Natural killer cell (primary cell): Measurements from ENCODE around the gene CORO7. TPM values are rescaled to one million over a fixed set of nuclear protein-coding genes. Genes with fewer than 3 reads are reported as not detected.

Source experiments
- ATAC-seq, 3 donors: fragments of 150-1000 bp in 2 of 3; fragments of 200-7000 bp in 1 of 3; cut with Tn5 transposase; 1 replicate in 1 of 3; 2 replicates in 2 of 3; pipeline ENCODE4 v1.10.0; 2021; ENCODE audit warnings: mild to moderate bottlenecking in 2 of 3, moderate library complexity in 2 of 3
- DNase-seq, 2 donors: peaks; one replicate each; pipeline versions ENCODE4 v3.0.0 to v3.0.0-alpha.2; 2013 to 2021; ENCODE audit warnings: mixed read lengths in 1 of 2
- H3K27ac ChIP-seq: one replicate; pipeline ENCODE4 v1.5.1; 2013; ENCODE audit warnings: mild to moderate bottlenecking, low read length
- H3K27me3 ChIP-seq: one replicate; pipeline ENCODE4 v1.6.1; 2013; ENCODE audit warnings: low read length; ENCODE audit not compliant: control insufficient read depth, insufficient read depth
- H3K36me3 ChIP-seq: one replicate; pipeline ENCODE4 v1.6.1; 2013; ENCODE audit warnings: low read length; ENCODE audit not compliant: control insufficient read depth, insufficient read depth
- H3K4me1 ChIP-seq: one replicate; pipeline ENCODE4 v1.6.1; 2013; ENCODE audit warnings: low read length; ENCODE audit not compliant: control insufficient read depth, insufficient read depth
- H3K4me3 ChIP-seq: one replicate; pipeline ENCODE4 v1.5.1; 2013; ENCODE audit warnings: low read length
- H3K9me3 ChIP-seq: one replicate; pipeline ENCODE4 v1.6.1; 2013; ENCODE audit warnings: low read length; ENCODE audit not compliant: control insufficient read depth, insufficient read depth
- H3K27ac Mint-ChIP-seq, 2 donors: one replicate each; pipeline ENCODE4 v1.8.0; 2022; ENCODE audit warnings: mild to moderate bottlenecking in 2 of 2, mixed read lengths in 2 of 2, moderate library complexity in 1 of 2
- H3K27me3 Mint-ChIP-seq, 2 donors: one replicate each; pipeline ENCODE4 v1.8.0; 2022; ENCODE audit warnings: low read depth in 2 of 2, mixed read lengths in 2 of 2
- H3K36me3 Mint-ChIP-seq: one replicate; pipeline ENCODE4 v1.8.0; 2022; ENCODE audit warnings: mixed read lengths
- H3K4me1 Mint-ChIP-seq, 2 donors: one replicate each; pipeline ENCODE4 v1.8.0; 2022; ENCODE audit warnings: mixed read lengths in 2 of 2
- H3K4me3 Mint-ChIP-seq: one replicate; pipeline ENCODE4 v1.8.0; 2022; ENCODE audit warnings: mild to moderate bottlenecking, moderate library complexity, mixed read lengths
- H3K9me3 Mint-ChIP-seq, 2 donors: one replicate each; pipeline ENCODE4 v1.8.0; 2022; ENCODE audit warnings: mixed read lengths in 2 of 2
- WGBS: methylation state at CpG from one replicate; pipeline ENCODE4 v1.1.7; 2013; ENCODE audit warnings: missing lambda C conversion rate; ENCODE audit not compliant: insufficient coverage; 5-methylcytosine and 5-hydroxymethylcytosine counted together
- intact Hi-C: fragments of 100-400 bp; cut with micrococcal nuclease; formaldehyde crosslinking; loops from one replicate; pipeline ENCODE4 v1.14.2; 2022
- total RNA-seq, 4 donors: library from RNA; stranded (reverse); fragments of 120-200 nt in 1 of 4; gene quantifications; one replicate each; pipeline versions ENCODE4 v1.2.3 to v1.2.4, GENCODE V29; 2013 to 2022
- TF ChIP-seq, protein P1 (sequence below): fragments of 200-600 bp; IDR thresholded peaks from one replicate; pipeline ENCODE4 v1.8.0; 2022; ENCODE audit warnings: antibody characterized with exemption

CORO7 gene
- total RNA-seq, 3 donors from 2014 or later (not counting 1 experiment from before 2014, with no cell fraction given) = 335 to 425 (median 415) TPM

DNA sequence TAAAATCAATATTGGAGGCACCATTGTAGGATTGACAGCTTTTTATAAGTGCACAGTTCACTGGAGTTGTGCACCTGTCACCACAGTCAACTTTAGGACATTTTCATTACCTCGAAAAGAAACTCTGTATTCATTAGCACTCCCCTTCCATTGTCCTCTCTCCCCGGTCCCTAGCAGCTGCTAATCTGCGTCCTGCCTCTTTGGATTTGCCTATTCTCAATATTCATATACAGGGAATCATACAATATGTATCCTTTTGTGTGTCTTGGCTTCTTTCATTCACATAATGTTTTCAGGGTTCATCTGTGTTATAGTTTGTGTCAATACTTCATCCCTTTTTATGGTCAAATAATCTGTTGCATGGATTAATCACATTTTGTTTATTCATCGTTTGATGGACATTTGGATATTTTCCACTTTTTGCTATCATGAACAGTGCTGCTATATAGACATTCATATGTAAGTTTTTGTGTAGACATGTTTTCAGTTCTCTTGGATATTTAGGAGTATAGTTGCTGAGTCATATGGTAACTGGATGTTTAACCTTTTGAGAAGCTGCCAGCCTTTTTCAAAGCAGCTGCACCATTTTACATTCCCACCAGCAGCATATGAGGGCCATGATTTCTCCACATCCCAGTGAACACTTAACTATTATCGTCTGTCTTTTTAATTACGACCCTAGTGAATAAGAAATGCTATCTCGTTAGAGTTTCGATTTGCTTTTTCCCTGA lies 19.1 kb upstream of the CORO7 start:
- TF ChIP-seq, protein P1, sequence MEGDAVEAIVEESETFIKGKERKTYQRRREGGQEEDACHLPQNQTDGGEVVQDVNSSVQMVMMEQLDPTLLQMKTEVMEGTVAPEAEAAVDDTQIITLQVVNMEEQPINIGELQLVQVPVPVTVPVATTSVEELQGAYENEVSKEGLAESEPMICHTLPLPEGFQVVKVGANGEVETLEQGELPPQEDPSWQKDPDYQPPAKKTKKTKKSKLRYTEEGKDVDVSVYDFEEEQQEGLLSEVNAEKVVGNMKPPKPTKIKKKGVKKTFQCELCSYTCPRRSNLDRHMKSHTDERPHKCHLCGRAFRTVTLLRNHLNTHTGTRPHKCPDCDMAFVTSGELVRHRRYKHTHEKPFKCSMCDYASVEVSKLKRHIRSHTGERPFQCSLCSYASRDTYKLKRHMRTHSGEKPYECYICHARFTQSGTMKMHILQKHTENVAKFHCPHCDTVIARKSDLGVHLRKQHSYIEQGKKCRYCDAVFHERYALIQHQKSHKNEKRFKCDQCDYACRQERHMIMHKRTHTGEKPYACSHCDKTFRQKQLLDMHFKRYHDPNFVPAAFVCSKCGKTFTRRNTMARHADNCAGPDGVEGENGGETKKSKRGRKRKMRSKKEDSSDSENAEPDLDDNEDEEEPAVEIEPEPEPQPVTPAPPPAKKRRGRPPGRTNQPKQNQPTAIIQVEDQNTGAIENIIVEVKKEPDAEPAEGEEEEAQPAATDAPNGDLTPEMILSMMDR = no peak
- H3K27ac Mint-ChIP-seq = peak overlapping the region in 1 of 2 donors; percentile 13
- H3K4me3 ChIP-seq = no peak overlapping the region
- H3K4me3 Mint-ChIP-seq = no peak overlapping the region
- peaks cover 4 to 16% of the 10 kb centered on the region in 2 donors for H3K4me1 Mint-ChIP-seq
- H3K27me3 Mint-ChIP-seq = no peaks in the 10 kb centered on the region
- no peaks in the 10 kb centered on the region for H3K9me3 ChIP-seq
- H3K36me3 Mint-ChIP-seq = peaks cover 13% of the 10 kb centered on the region
- H3K36me3 ChIP-seq = peaks cover 55% of the 10 kb centered on the region
- H3K27me3 ChIP-seq = no peaks in the 10 kb centered on the region
- DNase-seq (no peak), ATAC-seq (no peak)
- WGBS = 92% methylated on average over 7 of the region's 8 CpGs
- peaks cover 3% of the 10 kb centered on the region for H3K4me1 ChIP-seq
- H3K27ac ChIP-seq = no peak overlapping the region
- H3K9me3 Mint-ChIP-seq = no peaks in the 10 kb centered on the region
- intact Hi-C loops = no loop called here

DNA sequence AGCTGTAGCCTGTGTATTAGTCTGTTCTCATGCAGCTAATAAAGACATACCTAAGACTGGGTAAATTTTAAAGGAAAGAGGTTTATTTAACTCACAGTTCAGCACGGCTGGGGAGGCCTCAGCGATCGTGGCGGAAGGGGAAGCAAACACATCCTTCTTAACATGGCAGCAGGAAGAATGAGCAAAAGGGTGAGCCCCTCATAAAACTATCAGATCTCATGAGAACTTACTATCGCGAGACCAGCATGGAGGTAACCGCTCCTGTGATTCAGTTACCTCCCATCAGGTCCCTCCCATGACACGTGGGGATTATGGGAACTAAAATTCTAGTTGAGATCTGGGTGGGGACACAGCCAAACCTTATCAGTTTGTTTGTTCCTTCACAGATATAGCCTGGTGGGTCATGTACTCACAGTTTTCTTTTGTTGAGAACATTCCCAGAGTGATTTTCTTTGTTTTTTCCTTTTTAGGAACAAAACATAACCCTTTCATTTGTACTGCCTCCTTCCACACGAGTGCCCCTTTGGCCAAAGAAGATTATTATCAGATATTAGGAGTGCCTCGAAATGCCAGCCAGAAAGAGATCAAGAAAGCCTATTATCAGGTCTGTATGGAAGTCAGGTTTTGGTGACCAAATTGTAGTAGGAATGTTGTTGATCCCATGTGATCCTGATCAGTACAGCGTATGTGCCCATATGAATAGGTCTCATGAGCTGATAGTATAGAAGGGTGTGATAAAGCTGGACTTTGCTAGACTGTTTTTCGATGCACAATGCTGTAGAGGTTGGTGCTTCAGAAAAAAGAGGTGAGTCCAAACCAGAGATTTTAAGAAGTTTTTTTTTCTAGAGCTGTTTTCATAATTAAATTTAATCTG lies 17.8 kb upstream of the CORO7 start:
- DNase-seq (no peak), ATAC-seq (no peak)
- H3K9me3 Mint-ChIP-seq = no peaks in the 10 kb centered on the region
- no peak overlapping the region for H3K4me3 Mint-ChIP-seq
- H3K4me1 Mint-ChIP-seq = peaks cover 4 to 16% of the 10 kb centered on the region in 2 donors
- 95% methylated on average over 12 of the region's 12 CpGs for WGBS
- H3K27me3 Mint-ChIP-seq = no peaks in the 10 kb centered on the region
- no peaks in the 10 kb centered on the region for H3K9me3 ChIP-seq
- no peak overlapping the region for H3K27ac ChIP-seq
- no peak overlapping the region for H3K4me3 ChIP-seq
- peak overlapping the region in 1 of 2 donors; percentile 30 for H3K27ac Mint-ChIP-seq
- TF ChIP-seq, protein P1 = no peak
- H3K27me3 ChIP-seq = no peaks in the 10 kb centered on the region
- H3K36me3 ChIP-seq = peaks cover 47% of the 10 kb centered on the region
- peaks cover under 1% of the 10 kb centered on the region for H3K4me1 ChIP-seq
- H3K36me3 Mint-ChIP-seq = peaks cover 13% of the 10 kb centered on the region
- intact Hi-C loops = no loop called here

DNA sequence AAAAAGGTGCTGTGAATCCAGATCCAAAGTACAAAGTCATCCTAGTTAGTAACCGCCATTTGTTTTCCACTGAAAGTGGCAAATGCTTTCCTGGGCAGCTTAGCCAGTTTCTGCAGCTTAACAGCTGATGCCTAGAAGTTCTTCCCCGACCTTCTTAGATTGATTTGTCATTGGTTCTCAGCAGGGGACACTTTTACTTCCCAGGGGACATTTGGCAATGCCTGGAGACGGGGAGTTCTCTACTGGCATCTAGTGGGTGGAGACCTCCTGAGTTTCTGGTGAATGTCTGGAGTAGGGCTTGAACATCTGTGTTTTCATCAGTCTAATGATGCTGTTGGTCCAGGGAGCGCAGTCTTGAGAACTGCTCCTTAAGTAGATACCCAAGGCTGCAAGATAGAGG lies 16.8 kb upstream of the CORO7 start:
- Histone ChIP-seq H3K27me3 (no peaks in the 10 kb centered on the region), H3K9me3 (no peaks in the 10 kb centered on the region), H3K36me3 (peaks cover 41% of the 10 kb centered on the region), H3K27ac (no peak overlapping the region), H3K4me1 (no peaks in the 10 kb centered on the region), H3K4me3 (no peak overlapping the region)
- peaks cover 8 to 16% of the 10 kb centered on the region in 2 donors for H3K4me1 Mint-ChIP-seq
- DNase-seq (no peak), ATAC-seq (no peak)
- H3K4me3 Mint-ChIP-seq = no peak overlapping the region
- intact Hi-C loops = no loop called here
- peaks cover 13% of the 10 kb centered on the region for H3K36me3 Mint-ChIP-seq
- H3K27ac Mint-ChIP-seq = no peak overlapping the region
- H3K27me3 Mint-ChIP-seq = no peaks in the 10 kb centered on the region
- WGBS = 94% methylated on average over 4 of the region's 4 CpGs
- H3K9me3 Mint-ChIP-seq = no peaks in the 10 kb centered on the region
- TF ChIP-seq, protein P1 = no peak
